ENCODE data around the gene ERVV-1.
"Not testable (repeated sequence)": the region's sequence is repeated elsewhere in the genome, so short reads cannot be mapped to it uniquely, and the experiment has no call there.

Gene ERVV-1

GRCh38 chr19:53013621-53014020, at the start of gene ERVV-1:
Gene ERVV-1 (plus strand): TSS chr19:53013921. CDS start chr19:53014091, 170 bp downstream.
- no peak for DNase-seq

GRCh38 chr19:52967772-52968171, 45.9 kb upstream of the ERVV-1 start:
- DNase-seq: no peak

- DNase-seq: no peak
These were observed 32.4 kb upstream of the ERVV-1 start for GRCh38 chr19:52981329-52981728.

- DNase-seq: not testable (repeated sequence)
These were observed 30.6 kb upstream of the ERVV-1 start for GRCh38 chr19:52983167-52983566.

- no peak for DNase-seq
These were observed 26.5 kb upstream of the ERVV-1 start for GRCh38 chr19:52987221-52987620.

GRCh38 chr19:52988506-52988905, 25.2 kb upstream of the ERVV-1 start:
- DNase-seq: no peak

- DNase-seq: no peak
These were observed 22.8 kb upstream of the ERVV-1 start for GRCh38 chr19:52990759-52991418.

- DNase-seq: no peak
These were observed 22.2 kb upstream of the ERVV-1 start for GRCh38 chr19:52991484-52991883.

GRCh38 chr19:52992109-52993004, 21.4 kb upstream of the ERVV-1 start:
- DNase-seq: no peak

GRCh38 chr19:52993342-52994178, 20.2 kb upstream of the ERVV-1 start:
- peak; percentile 48 for DNase-seq

- no peak for DNase-seq
These were observed 18.0 kb upstream of the ERVV-1 start for GRCh38 chr19:52995711-52996110.

GRCh38 chr19:52997975-52998374, 15.7 kb upstream of the ERVV-1 start:
- DNase-seq: no peak

GRCh38 chr19:53002479-53002878, 11.2 kb upstream of the ERVV-1 start:
- DNase-seq: no peak

- DNase-seq: no peak
These were observed 9.5 kb upstream of the ERVV-1 start for GRCh38 chr19:53004242-53004641.

GRCh38 chr19:53007200-53007599, 6.5 kb upstream of the ERVV-1 start:
- DNase-seq: no peak

GRCh38 chr19:53007606-53008005, 6.1 kb upstream of the ERVV-1 start:
- DNase-seq: no peak

GRCh38 chr19:53008061-53008778, 5.5 kb upstream of the ERVV-1 start:
- DNase-seq: no peak

GRCh38 chr19:53010494-53010893, 3.2 kb upstream of the ERVV-1 start:
- DNase-seq: no peak

- DNase-seq: no peak
These were observed 1.7 kb upstream of the ERVV-1 start for GRCh38 chr19:53012006-53012405.

GRCh38 chr19:53015159-53015558, 1.4 kb downstream of the ERVV-1 start:
- DNase-seq: no peak

- no peak for DNase-seq
These were observed 2.0 kb downstream of the ERVV-1 start for GRCh38 chr19:53015730-53016129.

GRCh38 chr19:53019684-53020083, 6.0 kb downstream of the ERVV-1 start:
- DNase-seq: no peak

- not testable (repeated sequence) for DNase-seq
These were observed 14.6 kb downstream of the ERVV-1 start for GRCh38 chr19:53028306-53028705.
